HG03280 (cell line): Measurements from ENCODE around the gene CD44.
A peak's percentile ranks its signal among the peaks of the same experiment; 100 is the strongest.

Experiments used
- ATAC-seq: cut with Tn5 transposase; IDR thresholded peaks from one replicate; pipeline ENCODE4 v1.9.1; 2021; ENCODE audit warnings: mild to moderate bottlenecking, moderate library complexity; ENCODE audit not compliant: unreplicated experiment

Gene CD44

GRCh38 chr11:35111161-35112055 lies 27.6 kb upstream of the CD44 start:
- ATAC-seq, result no peak

- ATAC-seq, result no peak
These were observed 26.7 kb upstream of the CD44 start for GRCh38 chr11:35112056-35112845.

GRCh38 chr11:35112846-35113105 lies 26.2 kb upstream of the CD44 start:
- ATAC-seq, result no peak

- peak; percentile 44 for ATAC-seq
These were observed 23.9 kb upstream of the CD44 start for GRCh38 chr11:35114906-35115687.

- no peak for ATAC-seq
These were observed 23.3 kb upstream of the CD44 start for GRCh38 chr11:35115688-35116030.

- ATAC-seq, result no peak
These were observed 22.7 kb upstream of the CD44 start for GRCh38 chr11:35116245-35116644.

- ATAC-seq, result no peak
These were observed 22.0 kb upstream of the CD44 start for GRCh38 chr11:35116762-35117640.

GRCh38 chr11:35118906-35119305 lies 20.1 kb upstream of the CD44 start:
- ATAC-seq, result peak; percentile 77

- no peak for ATAC-seq
These were observed 17.6 kb upstream of the CD44 start for GRCh38 chr11:35121326-35121865.

GRCh38 chr11:35122308-35122707 lies 16.7 kb upstream of the CD44 start:
- no peak for ATAC-seq

- ATAC-seq, result peak; percentile 61
These were observed 12.7 kb upstream of the CD44 start for GRCh38 chr11:35126000-35126878.

- no peak for ATAC-seq
These were observed 11.9 kb upstream of the CD44 start for GRCh38 chr11:35126879-35127581.

- ATAC-seq, result no peak
These were observed 11.4 kb upstream of the CD44 start for GRCh38 chr11:35127619-35128018.

GRCh38 chr11:35131094-35131493 lies 7.9 kb upstream of the CD44 start:
- ATAC-seq, result no peak

- no peak for ATAC-seq
These were observed 7.1 kb upstream of the CD44 start for GRCh38 chr11:35131886-35132285.

GRCh38 chr11:35133656-35134055 lies 5.3 kb upstream of the CD44 start:
- ATAC-seq, result no peak

GRCh38 chr11:35134403-35135148 lies 4.4 kb upstream of the CD44 start:
- no peak for ATAC-seq

- ATAC-seq, result no peak
These were observed 3.7 kb upstream of the CD44 start for GRCh38 chr11:35135222-35135621.
